Measurements from ENCODE around the gene HNRNPUL1. TPM values are rescaled to one million over a fixed set of nuclear protein-coding genes. Genes with fewer than 3 reads are reported as not detected.

HNRNPUL1 gene
- polyA plus RNA-seq, 1 donor (not counting 4 experiments of a cell fraction or from before 2014, with no cell fraction given), result 48.3 TPM

- Histone ChIP-seq H3K36me3 (ENCODE audit: control insufficient read depth in 2 of 2, extremely low read depth in 1 of 2, insufficient read depth in 2 of 2, low read length in 2 of 2) (peaks cover 1 to 37% of the 10 kb centered on the region in 2 experiments), H3K4me3 (ENCODE audit: control insufficient read depth in 2 of 3, extremely low read depth in 1 of 3, insufficient read depth in 2 of 3, low read depth in 1 of 3, low read length in 3 of 3) (peak overlapping the region in 2 of 3 experiments; percentile 39 to 47), H3K9ac (ENCODE audit: control insufficient read depth, extremely low read depth, insufficient read depth, low read length) (peak overlapping the region; percentile 36), H3K27me3 (ENCODE audit: control insufficient read depth, extremely low read depth, insufficient read depth, low read length) (no peaks in the 10 kb centered on the region), H3K79me2 (ENCODE audit: control insufficient read depth, insufficient read depth, low read length) (peaks cover 36% of the 10 kb centered on the region), H2AFZ (ENCODE audit: control insufficient read depth, low read length) (no peak overlapping the region), H3K9me3 (ENCODE audit: control insufficient read depth, low read depth, low read length) (no peaks in the 10 kb centered on the region), H3K27ac (ENCODE audit: control insufficient read depth, insufficient read depth, low read length) (peak overlapping the region; percentile 96), H3K4me1 (ENCODE audit: control insufficient read depth, extremely low read depth, insufficient read depth, low read length) (peaks cover 59% of the 10 kb centered on the region), H3K4me2 (ENCODE audit: control insufficient read depth, extremely low read depth, insufficient read depth, low read depth, low read length) (peak overlapping the region; percentile 75), H4K20me1 (ENCODE audit: control insufficient read depth, extremely low read depth, insufficient read depth, low read length) (no peaks in the 10 kb centered on the region), H3K9me1 (ENCODE audit: control insufficient read depth, extremely low read depth, insufficient read depth, low read length) (peaks cover 6% of the 10 kb centered on the region)
- dilution Hi-C loops (cut with MboI; ENCODE audit: extremely low pct_ligation_motif_present, low sequenced_read_pairs), result no loop called here
- no peak for TF ChIP-seq EZH2 (IDR thresholded peaks at IDR 0.05; ENCODE audit: low read length)
- TF ChIP-seq, protein P1, sequence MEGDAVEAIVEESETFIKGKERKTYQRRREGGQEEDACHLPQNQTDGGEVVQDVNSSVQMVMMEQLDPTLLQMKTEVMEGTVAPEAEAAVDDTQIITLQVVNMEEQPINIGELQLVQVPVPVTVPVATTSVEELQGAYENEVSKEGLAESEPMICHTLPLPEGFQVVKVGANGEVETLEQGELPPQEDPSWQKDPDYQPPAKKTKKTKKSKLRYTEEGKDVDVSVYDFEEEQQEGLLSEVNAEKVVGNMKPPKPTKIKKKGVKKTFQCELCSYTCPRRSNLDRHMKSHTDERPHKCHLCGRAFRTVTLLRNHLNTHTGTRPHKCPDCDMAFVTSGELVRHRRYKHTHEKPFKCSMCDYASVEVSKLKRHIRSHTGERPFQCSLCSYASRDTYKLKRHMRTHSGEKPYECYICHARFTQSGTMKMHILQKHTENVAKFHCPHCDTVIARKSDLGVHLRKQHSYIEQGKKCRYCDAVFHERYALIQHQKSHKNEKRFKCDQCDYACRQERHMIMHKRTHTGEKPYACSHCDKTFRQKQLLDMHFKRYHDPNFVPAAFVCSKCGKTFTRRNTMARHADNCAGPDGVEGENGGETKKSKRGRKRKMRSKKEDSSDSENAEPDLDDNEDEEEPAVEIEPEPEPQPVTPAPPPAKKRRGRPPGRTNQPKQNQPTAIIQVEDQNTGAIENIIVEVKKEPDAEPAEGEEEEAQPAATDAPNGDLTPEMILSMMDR (optimal IDR thresholded peaks at IDR 0.05 in 1 of 3, IDR thresholded peaks at IDR 0.05 in 1 of 3, conservative IDR thresholded peaks at IDR 0.05 in 1 of 3; ENCODE audit: extremely low read depth in 1 of 3, insufficient read depth in 2 of 3, low read length in 3 of 3), result no peak
- DNase-seq (ENCODE audit: low read depth, low spot score), result peak; percentile 86
- peak; percentile 49 for FAIRE-seq
Measured at GRCh38 chr19:41223431-41224234, 40.5 kb upstream of the HNRNPUL1 start.

DNA sequence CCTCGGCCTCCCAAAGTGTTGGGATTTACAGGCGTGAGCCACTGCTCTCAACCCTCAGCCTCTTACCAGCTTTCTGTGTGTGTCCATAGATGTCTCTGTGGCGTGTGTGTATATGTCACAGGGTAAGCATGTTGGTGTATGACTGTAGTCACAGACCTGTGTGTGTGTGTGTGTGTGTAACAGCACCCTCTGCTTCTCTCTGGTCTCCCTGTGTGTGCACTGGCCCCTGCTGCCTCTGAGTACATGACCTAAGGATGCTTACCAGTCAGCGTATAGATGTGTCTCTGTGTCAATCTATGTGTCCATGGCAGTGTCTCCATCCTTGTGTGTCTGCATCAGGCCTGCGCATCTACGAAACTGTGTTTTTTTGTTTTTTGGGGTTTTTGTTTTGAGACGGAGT, 39.5 kb upstream of the HNRNPUL1 start:
- Histone ChIP-seq H3K79me2 (ENCODE audit: control insufficient read depth, insufficient read depth, low read length) (peaks cover 28% of the 10 kb centered on the region), H3K4me3 (ENCODE audit: control insufficient read depth in 2 of 3, extremely low read depth in 1 of 3, insufficient read depth in 2 of 3, low read depth in 1 of 3, low read length in 3 of 3) (peak overlapping the region in 1 of 3 experiments; percentile 39)
- no peak for FAIRE-seq

More for the DNA sequence above, 39.5 kb upstream of the HNRNPUL1 start:
- peaks cover 59% of the 10 kb centered on the region for H3K4me1 ChIP-seq (ENCODE audit: control insufficient read depth, extremely low read depth, insufficient read depth, low read length)
- TF ChIP-seq, protein P1 (optimal IDR thresholded peaks at IDR 0.05 in 1 of 3, IDR thresholded peaks at IDR 0.05 in 1 of 3, conservative IDR thresholded peaks at IDR 0.05 in 1 of 3; ENCODE audit: extremely low read depth in 1 of 3, insufficient read depth in 2 of 3, low read length in 3 of 3), result no peak
- TF ChIP-seq EZH2 (IDR thresholded peaks at IDR 0.05; ENCODE audit: low read length), result no peak
- peaks cover 6% of the 10 kb centered on the region for H3K9me1 ChIP-seq (ENCODE audit: control insufficient read depth, extremely low read depth, insufficient read depth, low read length)
- no peaks in the 10 kb centered on the region for H3K9me3 ChIP-seq (ENCODE audit: control insufficient read depth, low read depth, low read length)
- H3K36me3 ChIP-seq (ENCODE audit: control insufficient read depth in 2 of 2, extremely low read depth in 1 of 2, insufficient read depth in 2 of 2, low read length in 2 of 2), result peaks cover 1 to 37% of the 10 kb centered on the region in 2 experiments
- H4K20me1 ChIP-seq (ENCODE audit: control insufficient read depth, extremely low read depth, insufficient read depth, low read length), result no peaks in the 10 kb centered on the region
- peak overlapping the region; percentile 96 for H3K27ac ChIP-seq (ENCODE audit: control insufficient read depth, insufficient read depth, low read length)
- no peaks in the 10 kb centered on the region for H3K27me3 ChIP-seq (ENCODE audit: control insufficient read depth, extremely low read depth, insufficient read depth, low read length)
- H2AFZ ChIP-seq (ENCODE audit: control insufficient read depth, low read length), result no peak overlapping the region
- H3K9ac ChIP-seq (ENCODE audit: control insufficient read depth, extremely low read depth, insufficient read depth, low read length), result peak overlapping the region; percentile 83
- dilution Hi-C loops (cut with MboI; ENCODE audit: extremely low pct_ligation_motif_present, low sequenced_read_pairs), result no loop called here
- DNase-seq (ENCODE audit: low read depth, low spot score), result no peak
- H3K4me2 ChIP-seq (ENCODE audit: control insufficient read depth, extremely low read depth, insufficient read depth, low read depth, low read length), result no peak overlapping the region
